IMR-90 (cell line): ENCODE measurements around the gene STKLD1. TPM values are rescaled to one million over a fixed set of nuclear protein-coding genes. Genes with fewer than 3 reads are reported as not detected.

Experiments used
- ATAC-seq: fragments of 200-7000 bp; cut with Tn5 transposase; 2 replicates; pipeline ENCODE4 v1.9.1; 2020; ENCODE audit warnings: low read depth, mild to moderate bottlenecking, moderate library complexity
- BruUV-seq: library from RNA; stranded (reverse); fragments of 400-500 nt; replicated peaks from 2 replicates; lab custom pipeline; 2021; lab: Mats Ljungman, UMichigan
- CTCF ChIA-PET: fragments of 300-600 bp; formaldehyde crosslinking; extraction: SDS; loops from one replicate; lab custom pipeline; 2021; ENCODE audit warnings: antibody characterized with exemption; lab: Yijun Ruan, JAX
- POLR2A ChIA-PET: fragments of 300-600 bp; sonication (Branson Sonifier 250); formaldehyde crosslinking; loops from one replicate; lab custom pipeline; 2022; ENCODE audit warnings: antibody characterized with exemption; ENCODE audit not compliant: unreplicated experiment; lab: Charles Lee
- DNase-seq: peaks from one replicate; pipeline ENCODE4 v3.0.0; 2013
- H2AFZ ChIP-seq: replicated peaks from 2 replicates; pipeline ENCODE3; 2013; ENCODE audit warnings: low read length, mild to moderate bottlenecking; ENCODE audit not compliant: poor library complexity
- H2AK5ac ChIP-seq: 2 replicates; pipeline ENCODE4 v1.6.1; 2013; ENCODE audit warnings: low read depth, low read length, inconsistent platforms
- H2AK9ac ChIP-seq: replicated peaks from 2 replicates; pipeline ENCODE3; 2013; ENCODE audit warnings: mild to moderate bottlenecking, low read depth, low read length, moderate library complexity; ENCODE audit not compliant: poor library complexity
- H2BK120ac ChIP-seq: 2 replicates; pipeline ENCODE4 v1.6.1; 2013; ENCODE audit warnings: low read depth, low read length, inconsistent platforms
- H2BK15ac ChIP-seq: 3 replicates; pipeline ENCODE4 v1.6.1; 2013; ENCODE audit warnings: low read depth, low read length, inconsistent platforms
- H2BK20ac ChIP-seq: 2 replicates; pipeline ENCODE4 v1.6.1; 2013; ENCODE audit warnings: low read depth, mild to moderate bottlenecking, inconsistent platforms, low read length, moderate library complexity
- H2BK5ac ChIP-seq: 2 replicates; pipeline ENCODE4 v1.6.1; 2013; ENCODE audit warnings: mild to moderate bottlenecking, low read depth, low read length, inconsistent platforms; ENCODE audit not compliant: poor library complexity, severe bottlenecking
- H3K14ac ChIP-seq: replicated peaks from 2 replicates; pipeline ENCODE4 v1.6.1; 2013; ENCODE audit warnings: low read depth, low read length, inconsistent platforms
- H3K18ac ChIP-seq: 2 replicates; pipeline ENCODE4 v1.6.1; 2013; ENCODE audit warnings: low read depth, low read length, control low read depth
- H3K23ac ChIP-seq: 2 replicates; pipeline ENCODE4 v1.6.1; 2013; ENCODE audit warnings: low read depth, low read length, inconsistent platforms
- H3K27ac ChIP-seq: 2 replicates; pipeline ENCODE4 v1.5.1; 2013; ENCODE audit warnings: mild to moderate bottlenecking, control low read depth, low read length; ENCODE audit not compliant: insufficient read depth
- H3K27me3 ChIP-seq: 2 replicates; pipeline ENCODE4 v1.6.1; 2013; ENCODE audit warnings: low read length; ENCODE audit not compliant: control insufficient read depth, insufficient read depth
- H3K36me3 ChIP-seq: 2 replicates; pipeline ENCODE4 v1.6.1; 2013; ENCODE audit warnings: low read length, mixed read lengths; ENCODE audit not compliant: control insufficient read depth, insufficient read depth
- H3K4ac ChIP-seq: 2 replicates; pipeline ENCODE4 v1.6.1; 2013; ENCODE audit warnings: low read depth, low read length, inconsistent platforms
- H3K4me1 ChIP-seq: 2 replicates; pipeline ENCODE4 v1.6.1; 2013; ENCODE audit warnings: low read length, mixed read lengths; ENCODE audit not compliant: control insufficient read depth, insufficient read depth
- H3K4me2 ChIP-seq: 2 replicates; pipeline ENCODE4 v1.6.1; 2013; ENCODE audit warnings: low read depth, mild to moderate bottlenecking, control low read depth, low read length, moderate library complexity
- H3K4me3 ChIP-seq: 2 replicates; pipeline ENCODE4 v1.5.1; 2013; ENCODE audit warnings: low read depth, mild to moderate bottlenecking, control low read depth, low read length, moderate library complexity; ENCODE audit not compliant: insufficient read depth
- H3K56ac ChIP-seq: 2 replicates; pipeline ENCODE4 v1.6.1; 2013; ENCODE audit warnings: low read length, inconsistent platforms; ENCODE audit not compliant: insufficient read depth; ENCODE audit errors: extremely low read depth
- H3K79me1 ChIP-seq, 2 experiments: 2 replicates each; pipeline ENCODE4 v1.6.1; 2013; ENCODE audit warnings: low read length in 2 of 2, inconsistent platforms in 1 of 2, low read depth in 1 of 2
- H3K9ac ChIP-seq: 2 replicates; pipeline ENCODE4 v1.6.1; 2013; ENCODE audit warnings: low read depth, low read length, control low read depth
- H3K9me1 ChIP-seq: 2 replicates; pipeline ENCODE4 v1.6.1; 2013; ENCODE audit warnings: low read length, inconsistent platforms; ENCODE audit not compliant: insufficient read depth
- H3K9me3 ChIP-seq: 2 replicates; pipeline ENCODE4 v1.6.1; 2013; ENCODE audit warnings: low read length; ENCODE audit not compliant: control insufficient read depth, insufficient read depth
- H4K20me1 ChIP-seq: 2 replicates; pipeline ENCODE4 v1.6.1; 2013; ENCODE audit warnings: low read length, inconsistent platforms; ENCODE audit not compliant: insufficient read depth
- H4K5ac ChIP-seq: 2 replicates; pipeline ENCODE4 v1.6.1; 2013; ENCODE audit warnings: mild to moderate bottlenecking, low read depth, low read length, control low read depth
- H4K8ac ChIP-seq, 2 experiments: 2 replicates each; pipeline ENCODE4 v1.6.1; 2013; ENCODE audit warnings: low read depth in 2 of 2, low read length in 2 of 2, control low read depth in 1 of 2, inconsistent platforms in 1 of 2
- H4K91ac ChIP-seq: 2 replicates; pipeline ENCODE4 v1.6.1; 2013; ENCODE audit warnings: low read depth, low read length, inconsistent platforms; ENCODE audit not compliant: insufficient read depth
- CTCF ChIP-seq: conservative IDR thresholded peaks from 2 replicates; pipeline ENCODE4 v1.5.1; 2012; ENCODE audit warnings: mild to moderate bottlenecking, low read depth, low read length, improper control_type of control experiment
- ELK1 ChIP-seq: fragments of 150-350 bp; IDR thresholded peaks from 2 replicates; pipeline ENCODE4 v1.6.1; 2016; ENCODE audit warnings: low read depth, mild to moderate bottlenecking, low read length, moderate library complexity, borderline replicate concordance
- FOS ChIP-seq: fragments of 150-350 bp; IDR thresholded peaks from 2 replicates; pipeline ENCODE4 v1.6.1; 2016; ENCODE audit warnings: low read depth, low read length
- MXI1 ChIP-seq: IDR thresholded peaks from 2 replicates; pipeline ENCODE4 v1.6.1; 2012; ENCODE audit warnings: low read depth, mild to moderate bottlenecking, low read length, moderate library complexity, borderline replicate concordance
- NFE2L2 ChIP-seq: fragments of 150-350 bp; IDR thresholded peaks from 2 replicates; pipeline ENCODE4 v1.6.1; 2016; ENCODE audit warnings: low read depth, mild to moderate bottlenecking, low read length
- RAD21 ChIP-seq: IDR thresholded peaks from 2 replicates; pipeline ENCODE4 v1.6.1; 2012; ENCODE audit warnings: low read length, improper control_type of control experiment
- SMC3 ChIP-seq: fragments of 150-350 bp; IDR thresholded peaks from 2 replicates; pipeline ENCODE4 v1.6.1; 2016; ENCODE audit warnings: low read depth, mild to moderate bottlenecking, antibody characterized with exemption, low read length, moderate library complexity
- USF2 ChIP-seq: fragments of 150-350 bp; IDR thresholded peaks from 2 replicates; pipeline ENCODE4 v1.6.1; 2017; ENCODE audit warnings: mild to moderate bottlenecking, antibody characterized with exemption, low read length, low read depth
- WGBS, 2 experiments: methylation state at CpG; one replicate each; pipeline versions ENCODE4 v1.1.5 to v1.1.7; 2013; ENCODE audit warnings: missing lambda C conversion rate in 2 of 2; ENCODE audit not compliant: insufficient read length in 1 of 2; ENCODE audit errors: extremely low coverage in 2 of 2; 5-methylcytosine and 5-hydroxymethylcytosine counted together
- dilution Hi-C: fragments of 300-500 bp; cut with HindIII; formaldehyde crosslinking; loops from one replicate; pipeline ENCODE4 v1.14.3; 2018; ENCODE audit warnings: low sequenced_read_pairs; ENCODE audit not compliant: unreplicated experiment
- in situ Hi-C: fragments of 300-500 bp; cut with MboI; formaldehyde crosslinking; loops from 3 replicates; pipeline ENCODE4 v1.14.3; 2019; ENCODE audit warnings: low sequenced_read_pairs, inconsistent platforms, mixed read lengths
- intact Hi-C: fragments of 100-400 bp; cut with micrococcal nuclease; formaldehyde crosslinking; loops from 2 replicates; pipeline ENCODE4 v1.10.0; 2022
- polyA plus RNA-seq, 3 experiments: library from polyadenylated mRNA; depleted of rRNA; stranded (reverse); fragments of >200 nt; gene quantifications; 2 replicates each; pipeline ENCODE4 v1.2.3, GENCODE V29; 2012; ENCODE audit warnings: low replicate concordance in 1 of 3
- total RNA-seq: library from RNA; depleted of rRNA; stranded (reverse); fragments of >200 nt; gene quantifications from 2 replicates; pipeline ENCODE4 v1.2.3, GENCODE V29; 2012

The STKLD1 gene
- total and polyA plus RNA-seq, 2 of the 4 experiments (the other 2 are of a cell fraction), result 0.54 to 0.65 TPM

GRCh38 chr9:133386338-133386737, 10.2 kb downstream of the STKLD1 start:
- Histone ChIP-seq H4K8ac (no peak overlapping the region), H2BK20ac (no peak overlapping the region), H3K9me1 (no peaks in the 10 kb centered on the region), H3K27me3 (peaks cover 5% of the 10 kb centered on the region; the same call in 1 of the 2 replicates), H4K91ac (no peak overlapping the region), H2AK9ac (no peak overlapping the region), H3K4ac (no peak overlapping the region), H3K36me3 (no peaks in the 10 kb centered on the region), H3K27ac (no peak overlapping the region), H2BK120ac (no peak overlapping the region), H3K4me1 (no peaks in the 10 kb centered on the region), H2AFZ (no peak overlapping the region), H3K4me3 (no peak overlapping the region), H3K9me3 (no peaks in the 10 kb centered on the region), H2BK5ac (no peak overlapping the region), H3K79me1 (no peaks in the 10 kb centered on the region), H3K18ac (no peak overlapping the region), H4K20me1 (no peaks in the 10 kb centered on the region; the same call in 1 of the 2 replicates), H3K4me2 (no peak overlapping the region), H3K9ac (no peak overlapping the region), H2AK5ac (no peak overlapping the region), H3K14ac (no peak overlapping the region), H4K5ac (no peak overlapping the region), H3K23ac (no peak overlapping the region), H2BK15ac (no peak overlapping the region), H3K56ac (no peak overlapping the region)
- intact Hi-C loops, result no loop called here
- 62% methylated on average over 4 of the region's 13 CpGs; no CpG with 5 or more reads in 1 of the 2 experiments for WGBS, 2 experiments
- ChIA-PET CTCF (no interaction called here), POLR2A (no interaction called here)
- TF ChIP-seq NFE2L2, result no peak
- no peak for TF ChIP-seq RAD21
- no peak for TF ChIP-seq MXI1
- no peak for TF ChIP-seq CTCF
- no peak for TF ChIP-seq SMC3
- TF ChIP-seq ELK1, result no peak
- TF ChIP-seq FOS, result no peak
- TF ChIP-seq USF2, result no peak
- in situ Hi-C loops, result no loop called here
- ATAC-seq (no peak), DNase-seq (no peak)
- BruUV-seq, result no TSS peak
- dilution Hi-C loops, result no loop called here
